OCI-LY7 (cell line): ENCODE results near the gene SEMG1. TPM values are rescaled to one million over a fixed set of nuclear protein-coding genes. Genes with fewer than 3 reads are reported as not detected.

Source experiments
- BruUV-seq: library from RNA; stranded (reverse); fragments of 400-500 nt; replicated peaks from 2 replicates; lab custom pipeline; 2021; lab: Mats Ljungman, UMichigan
- CTCF ChIA-PET: fragments of 300-600 bp; sonication (Branson Sonifier 250); formaldehyde crosslinking; loops from one replicate; lab custom pipeline; 2022; ENCODE audit warnings: antibody characterized with exemption; ENCODE audit not compliant: unreplicated experiment; lab: Charles Lee
- POLR2A ChIA-PET: fragments of 300-600 bp; sonication (Branson Sonifier 250); formaldehyde crosslinking; loops from one replicate; lab custom pipeline; 2022; ENCODE audit warnings: antibody characterized with exemption; lab: Charles Lee
- DNase-seq: peaks from one replicate; pipeline ENCODE4 v3.0.0-alpha.2; 2015; ENCODE audit warnings: low spot score
- H2AFZ ChIP-seq: fragments of 200-600 bp; sonication (generic), shearing (Covaris generic); 2 replicates; pipeline ENCODE4 v1.6.1; 2014; ENCODE audit warnings: mild to moderate bottlenecking, antibody characterized with exemption, low read length, moderate library complexity
- H3K27ac ChIP-seq: fragments of 200-600 bp; sonication (generic); 2 replicates; pipeline ENCODE4 v1.5.1; 2014; ENCODE audit warnings: mixed run types, low read depth, mild to moderate bottlenecking, moderate library complexity, low read length, inconsistent platforms; ENCODE audit not compliant: poor library complexity, severe bottlenecking
- H3K36me3 ChIP-seq: fragments of 200-600 bp; sonication (generic); 2 replicates; pipeline ENCODE4 v1.6.1; 2014; ENCODE audit warnings: mild to moderate bottlenecking, antibody characterized with exemption, low read length, moderate library complexity, mixed read lengths; ENCODE audit not compliant: insufficient read depth
- H3K4me1 ChIP-seq: fragments of 200-600 bp; sonication (generic); 2 replicates; pipeline ENCODE4 v1.5.1; 2014; ENCODE audit warnings: mild to moderate bottlenecking, low read length; ENCODE audit not compliant: insufficient read depth, poor library complexity, severe bottlenecking
- H3K4me2 ChIP-seq: fragments of 200-600 bp; sonication (generic); 2 replicates; pipeline ENCODE4 v1.6.1; 2014; ENCODE audit warnings: mild to moderate bottlenecking, low read length
- H3K4me3 ChIP-seq: fragments of 200-600 bp; sonication (generic); 2 replicates; pipeline ENCODE4 v1.5.1; 2014; ENCODE audit warnings: mild to moderate bottlenecking, low read depth, low read length; ENCODE audit not compliant: poor library complexity, severe bottlenecking
- H3K79me2 ChIP-seq: fragments of 200-600 bp; sonication (generic); 2 replicates; pipeline ENCODE4 v1.6.1; 2016; ENCODE audit warnings: low read depth, mild to moderate bottlenecking, low read length, moderate library complexity, mixed read lengths; ENCODE audit not compliant: insufficient read depth
- H3K9me2 ChIP-seq: fragments of 200-600 bp; sonication (generic); 2 replicates; pipeline ENCODE4 v1.6.1; 2016; ENCODE audit warnings: mild to moderate bottlenecking, low read length, mixed read lengths; ENCODE audit not compliant: insufficient read depth
- H3K9me3 ChIP-seq: fragments of 200-600 bp; sonication (generic); 2 replicates; pipeline ENCODE4 v1.6.1; 2014; ENCODE audit warnings: mild to moderate bottlenecking, mixed run types, low read length, mixed read lengths
- H4K20me1 ChIP-seq: fragments of 200-600 bp; sonication (generic); 2 replicates; pipeline ENCODE4 v1.6.1; 2014; ENCODE audit warnings: mild to moderate bottlenecking, antibody characterized with exemption, low read length, moderate library complexity, mixed read lengths; ENCODE audit not compliant: insufficient read depth
- EZH2phosphoT487 ChIP-seq: fragments of 200-600 bp; sonication (generic); IDR thresholded peaks from 2 replicates; pipeline ENCODE4 v1.6.1; 2018; ENCODE audit warnings: low read depth, borderline replicate concordance, mild to moderate bottlenecking, mixed run types, antibody characterized with exemption, low read length, moderate library complexity, mixed read lengths
- intact Hi-C: fragments of 100-400 bp; cut with micrococcal nuclease; formaldehyde crosslinking; loops from one replicate; pipeline ENCODE4 v1.10.0; 2022; ENCODE audit not compliant: unreplicated experiment
- total RNA-seq, 2 experiments: library from RNA; depleted of rRNA in 1 of 2; stranded (reverse); fragments of >200 nt in 1 of 2; shearing (Covaris generic) in 1 of 2; gene quantifications; 2 replicates each; pipeline ENCODE4 v1.2.3, GENCODE V29; 2014 to 2022
- TF ChIP-seq, protein P1 (sequence below): fragments of 200-600 bp; sonication (generic); conservative IDR thresholded peaks from 2 replicates; pipeline ENCODE4 v1.5.1; 2014; ENCODE audit warnings: mild to moderate bottlenecking, antibody characterized with exemption, low read length, moderate library complexity, mixed read lengths

The SEMG1 gene
- total RNA-seq, 2 experiments from 2014 or later = not detected

DNA sequence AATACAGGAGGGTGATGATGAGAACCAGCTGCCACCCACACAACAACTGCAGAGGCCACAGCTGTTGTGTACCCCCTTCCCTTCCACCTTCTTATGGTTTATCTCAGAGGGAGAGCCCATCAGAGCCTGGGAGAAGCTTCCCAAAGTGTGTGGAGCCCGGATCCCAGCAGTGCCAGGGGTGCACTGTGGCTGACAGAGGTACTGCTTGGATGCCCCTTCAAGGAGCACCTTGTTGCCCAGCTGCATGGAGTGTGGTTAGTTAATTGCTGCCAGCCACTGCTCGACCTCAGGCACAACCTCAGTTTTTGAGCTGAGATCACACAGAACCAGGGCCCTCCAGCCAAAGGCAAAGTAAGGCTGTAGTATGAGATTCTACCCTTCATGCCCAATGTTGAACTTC lies 19.1 kb upstream of the SEMG1 start:
- ChIA-PET POLR2A (no interaction called here), CTCF (no interaction called here)
- no peaks in the 10 kb centered on the region for H3K4me1 ChIP-seq
- no TSS peak for BruUV-seq
- H3K27ac ChIP-seq = no peak overlapping the region
- no peak overlapping the region for H3K4me2 ChIP-seq
- H3K9me2 ChIP-seq = no peaks in the 10 kb centered on the region
- no peaks in the 10 kb centered on the region for H3K9me3 ChIP-seq
- H3K36me3 ChIP-seq = no peaks in the 10 kb centered on the region
- H3K4me3 ChIP-seq = no peak overlapping the region
- no peak for DNase-seq
- intact Hi-C loops = no loop called here
- H3K79me2 ChIP-seq = no peaks in the 10 kb centered on the region
- H2AFZ ChIP-seq = no peak overlapping the region
- TF ChIP-seq, protein P1, sequence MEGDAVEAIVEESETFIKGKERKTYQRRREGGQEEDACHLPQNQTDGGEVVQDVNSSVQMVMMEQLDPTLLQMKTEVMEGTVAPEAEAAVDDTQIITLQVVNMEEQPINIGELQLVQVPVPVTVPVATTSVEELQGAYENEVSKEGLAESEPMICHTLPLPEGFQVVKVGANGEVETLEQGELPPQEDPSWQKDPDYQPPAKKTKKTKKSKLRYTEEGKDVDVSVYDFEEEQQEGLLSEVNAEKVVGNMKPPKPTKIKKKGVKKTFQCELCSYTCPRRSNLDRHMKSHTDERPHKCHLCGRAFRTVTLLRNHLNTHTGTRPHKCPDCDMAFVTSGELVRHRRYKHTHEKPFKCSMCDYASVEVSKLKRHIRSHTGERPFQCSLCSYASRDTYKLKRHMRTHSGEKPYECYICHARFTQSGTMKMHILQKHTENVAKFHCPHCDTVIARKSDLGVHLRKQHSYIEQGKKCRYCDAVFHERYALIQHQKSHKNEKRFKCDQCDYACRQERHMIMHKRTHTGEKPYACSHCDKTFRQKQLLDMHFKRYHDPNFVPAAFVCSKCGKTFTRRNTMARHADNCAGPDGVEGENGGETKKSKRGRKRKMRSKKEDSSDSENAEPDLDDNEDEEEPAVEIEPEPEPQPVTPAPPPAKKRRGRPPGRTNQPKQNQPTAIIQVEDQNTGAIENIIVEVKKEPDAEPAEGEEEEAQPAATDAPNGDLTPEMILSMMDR = no peak
- no peak for TF ChIP-seq EZH2phosphoT487
- no peaks in the 10 kb centered on the region for H4K20me1 ChIP-seq

DNA sequence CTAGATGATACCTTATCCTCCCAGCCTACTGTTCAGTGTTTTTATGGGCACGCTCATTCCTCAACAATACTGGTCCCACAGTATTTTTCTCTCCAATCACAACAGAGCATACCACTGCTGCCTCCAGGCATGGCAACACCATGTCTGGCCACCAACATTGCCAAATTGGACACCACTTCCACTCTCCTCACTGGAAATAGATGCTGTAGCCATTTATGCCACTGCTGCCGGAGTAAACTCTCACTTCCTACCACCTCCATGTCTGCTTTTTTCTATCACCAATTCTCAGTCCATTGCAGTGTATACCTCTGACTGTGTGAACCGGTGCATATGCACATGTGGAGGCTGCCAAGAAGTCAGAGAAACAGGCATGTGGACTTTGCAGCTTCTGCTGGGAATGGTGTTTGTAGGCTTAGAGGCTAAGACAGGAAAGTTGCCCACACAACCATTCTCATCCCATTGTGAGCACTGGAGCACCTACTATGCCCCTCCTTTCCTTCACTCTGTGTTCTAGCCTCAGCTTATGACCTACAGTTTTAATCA lies 17.7 kb upstream of the SEMG1 start:
- Histone ChIP-seq H3K27ac (no peak overlapping the region), H3K79me2 (no peaks in the 10 kb centered on the region), H3K4me3 (no peak overlapping the region), H3K36me3 (no peaks in the 10 kb centered on the region), H3K9me2 (no peaks in the 10 kb centered on the region), H4K20me1 (no peaks in the 10 kb centered on the region), H3K4me1 (no peaks in the 10 kb centered on the region), H2AFZ (no peak overlapping the region), H3K4me2 (no peak overlapping the region), H3K9me3 (no peaks in the 10 kb centered on the region)
- ChIA-PET POLR2A (interaction anchor here (0.7 kb wide), 1 partner anchor 58 kb away, joined by 3 read pairs; no protein-coding TSS in a partner anchor), CTCF (no interaction called here)
- intact Hi-C loops = no loop called here
- no peak for TF ChIP-seq EZH2phosphoT487
- TF ChIP-seq, protein P1 = no peak
- no TSS peak for BruUV-seq
- no peak for DNase-seq

DNA sequence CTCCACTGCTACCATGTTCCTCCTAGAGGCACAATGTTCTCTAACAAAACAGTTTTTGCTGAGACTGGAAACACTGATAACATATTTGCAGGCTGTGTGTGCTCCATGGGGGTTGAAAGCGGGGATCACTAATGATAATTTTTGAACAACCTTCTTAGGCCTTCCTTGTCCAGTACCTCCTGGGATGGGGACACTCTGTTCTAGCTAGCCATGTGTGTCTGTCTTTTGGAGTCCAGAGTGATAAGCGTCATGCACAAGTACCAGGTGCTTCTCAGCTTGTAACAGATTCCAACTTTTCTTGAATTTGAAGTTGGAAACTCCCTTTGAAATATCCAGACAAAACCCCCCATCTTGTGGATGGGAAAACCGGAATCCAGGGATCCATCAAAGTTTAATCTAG lies 17.0 kb upstream of the SEMG1 start:
- ChIA-PET POLR2A (no interaction called here), CTCF (no interaction called here)
- Histone ChIP-seq H3K9me2 (no peaks in the 10 kb centered on the region), H3K9me3 (no peaks in the 10 kb centered on the region), H3K4me2 (no peak overlapping the region), H3K79me2 (no peaks in the 10 kb centered on the region), H3K36me3 (no peaks in the 10 kb centered on the region), H3K4me3 (no peak overlapping the region), H3K4me1 (no peaks in the 10 kb centered on the region), H2AFZ (no peak overlapping the region), H3K27ac (no peak overlapping the region), H4K20me1 (no peaks in the 10 kb centered on the region)
- no peak for DNase-seq
- TF ChIP-seq, protein P1 = no peak
- TF ChIP-seq EZH2phosphoT487 = no peak
- intact Hi-C loops = no loop called here
- no TSS peak for BruUV-seq
